H9 (cell line): Measurements from ENCODE around the gene LZTR1. TPM values are rescaled to one million over a fixed set of nuclear protein-coding genes. Genes with fewer than 3 reads are reported as not detected.

ENCODE experiments used
- DNase-seq: peaks from one replicate; pipeline ENCODE4 v3.0.0-alpha.2; 2017
- H2AFZ ChIP-seq: one replicate; pipeline ENCODE4 v1.6.1; 2013; ENCODE audit warnings: mild to moderate bottlenecking, low read length, control low read depth, moderate library complexity
- H2AK5ac ChIP-seq: 2 replicates; pipeline ENCODE4 v1.6.1; 2013; ENCODE audit warnings: low read length, control low read depth, mixed read lengths; ENCODE audit not compliant: insufficient read length
- H2BK120ac ChIP-seq: one replicate; pipeline ENCODE4 v1.6.1; 2013; ENCODE audit warnings: low read depth, mild to moderate bottlenecking, low read length, control low read depth, inconsistent platforms; ENCODE audit not compliant: poor library complexity, severe bottlenecking
- H2BK12ac ChIP-seq: 2 replicates; pipeline ENCODE4 v1.6.1; 2013; ENCODE audit warnings: low read length, control low read depth, mixed read lengths, low read depth; ENCODE audit not compliant: insufficient read length
- H2BK15ac ChIP-seq: 2 replicates; pipeline ENCODE4 v1.6.1; 2013; ENCODE audit warnings: low read depth, low read length, control low read depth
- H2BK20ac ChIP-seq: one replicate; pipeline ENCODE4 v1.6.1; 2013; ENCODE audit warnings: low read depth, mild to moderate bottlenecking, low read length, control low read depth, inconsistent platforms; ENCODE audit not compliant: poor library complexity, severe bottlenecking
- H2BK5ac ChIP-seq: 2 replicates; pipeline ENCODE4 v1.6.1; 2013; ENCODE audit warnings: low read length, control low read depth, mixed read lengths; ENCODE audit not compliant: insufficient read length
- H3K14ac ChIP-seq: 2 replicates; pipeline ENCODE4 v1.6.1; 2013; ENCODE audit warnings: low read length, control low read depth; ENCODE audit not compliant: insufficient read depth
- H3K18ac ChIP-seq: 2 replicates; pipeline ENCODE4 v1.6.1; 2013; ENCODE audit warnings: low read depth, mild to moderate bottlenecking, mixed read lengths, low read length, control low read depth; ENCODE audit not compliant: insufficient read length
- H3K23ac ChIP-seq: 2 replicates; pipeline ENCODE4 v1.6.1; 2013; ENCODE audit warnings: low read length, control low read depth, mixed read lengths, low read depth; ENCODE audit not compliant: insufficient read length
- H3K23me2 ChIP-seq: 2 replicates; pipeline ENCODE4 v1.6.1; 2013; ENCODE audit warnings: low read depth, mild to moderate bottlenecking, mixed read lengths, low read length, control low read depth; ENCODE audit not compliant: insufficient read length, poor library complexity, severe bottlenecking
- H3K27ac ChIP-seq: 2 replicates; pipeline ENCODE4 v1.5.1; 2013; ENCODE audit warnings: low read length, control low read depth, mixed read lengths, low read depth; ENCODE audit not compliant: insufficient read length
- H3K27me3 ChIP-seq: 2 replicates; pipeline ENCODE4 v1.6.1; 2013; ENCODE audit warnings: low read length, control low read depth, inconsistent platforms; ENCODE audit not compliant: insufficient read depth
- H3K4ac ChIP-seq: 2 replicates; pipeline ENCODE4 v1.6.1; 2013; ENCODE audit warnings: low read depth, mild to moderate bottlenecking, control low read depth, inconsistent platforms, low read length, moderate library complexity
- H3K4me1 ChIP-seq: 2 replicates; pipeline ENCODE4 v1.6.1; 2013; ENCODE audit warnings: low read length, control low read depth, inconsistent platforms; ENCODE audit not compliant: insufficient read depth
- H3K4me2 ChIP-seq: 2 replicates; pipeline ENCODE4 v1.6.1; 2013; ENCODE audit warnings: low read length, control low read depth, mixed read lengths; ENCODE audit not compliant: insufficient read length, insufficient read depth
- H3K56ac ChIP-seq: 2 replicates; pipeline ENCODE4 v1.6.1; 2013; ENCODE audit warnings: low read depth, mild to moderate bottlenecking, mixed read lengths, low read length, control low read depth; ENCODE audit not compliant: insufficient read length
- H3K79me1 ChIP-seq: 2 replicates; pipeline ENCODE4 v1.6.1; 2013; ENCODE audit warnings: low read depth, mild to moderate bottlenecking, moderate library complexity, low read length, control low read depth, inconsistent platforms; ENCODE audit not compliant: insufficient read depth, poor library complexity, severe bottlenecking
- H3K79me2 ChIP-seq: 2 replicates; pipeline ENCODE4 v1.6.1; 2013; ENCODE audit warnings: low read length, control low read depth, inconsistent platforms; ENCODE audit not compliant: insufficient read depth
- H3K9ac ChIP-seq: 2 replicates; pipeline ENCODE4 v1.6.1; 2013; ENCODE audit warnings: low read length, control low read depth, mixed read lengths; ENCODE audit not compliant: insufficient read length; ENCODE audit errors: extremely low read depth
- H3K9me3 ChIP-seq: one replicate; pipeline ENCODE4 v1.6.1; 2013; ENCODE audit warnings: low read depth, low read length, inconsistent platforms; ENCODE audit not compliant: control insufficient read depth
- H3T11ph ChIP-seq: one replicate; pipeline ENCODE4 v1.6.1; 2013; ENCODE audit warnings: mild to moderate bottlenecking, low read length, control low read depth, inconsistent platforms
- H4K20me1 ChIP-seq: one replicate; pipeline ENCODE4 v1.6.1; 2013; ENCODE audit not compliant: control insufficient read depth, insufficient read length, insufficient read depth
- H4K5ac ChIP-seq: 2 replicates; pipeline ENCODE4 v1.6.1; 2013; ENCODE audit warnings: low read depth, mild to moderate bottlenecking, mixed read lengths, low read length, control low read depth; ENCODE audit not compliant: insufficient read length
- H4K8ac ChIP-seq: replicated peaks from 2 replicates; pipeline ENCODE4 v1.6.1; 2013; ENCODE audit warnings: low read length, control low read depth, mixed read lengths, low read depth; ENCODE audit not compliant: insufficient read length
- H4K91ac ChIP-seq: 2 replicates; pipeline ENCODE4 v1.6.1; 2013; ENCODE audit warnings: low read depth, mild to moderate bottlenecking, moderate library complexity, mixed read lengths, low read length, control low read depth; ENCODE audit not compliant: insufficient read length
- H3K27ac Mint-ChIP-seq, 3 experiments: 2 replicates in 2 of 3; 3 replicates in 1 of 3; pipeline ENCODE4 v1.8.0; 2020 to 2021; ENCODE audit warnings: mixed read lengths in 3 of 3, mild to moderate bottlenecking in 1 of 3, moderate library complexity in 1 of 3
- H3K27me3 Mint-ChIP-seq: 2 replicates; pipeline ENCODE4 v1.8.0; 2021; ENCODE audit warnings: low read depth, mild to moderate bottlenecking, moderate library complexity, mixed read lengths
- H3K36me3 Mint-ChIP-seq, 3 experiments: 2 replicates in 2 of 3; 3 replicates in 1 of 3; pipeline ENCODE4 v1.8.0; 2020 to 2021; ENCODE audit warnings: low read depth in 3 of 3, mixed read lengths in 3 of 3; ENCODE audit not compliant: insufficient read depth in 1 of 3
- H3K4me1 Mint-ChIP-seq, 2 experiments: 2 replicates each; pipeline ENCODE4 v1.8.0; 2020; ENCODE audit warnings: mixed read lengths in 2 of 2
- H3K4me3 Mint-ChIP-seq, 2 experiments: 2 replicates in 1 of 2; 3 replicates in 1 of 2; pipeline ENCODE4 v1.8.0; 2020 to 2021; ENCODE audit warnings: mild to moderate bottlenecking in 2 of 2, mixed read lengths in 2 of 2, moderate library complexity in 1 of 2
- H3K9me3 Mint-ChIP-seq, 2 experiments: 2 replicates in 1 of 2; 3 replicates in 1 of 2; pipeline ENCODE4 v1.8.0; 2020; ENCODE audit warnings: mild to moderate bottlenecking in 2 of 2, mixed read lengths in 2 of 2, moderate library complexity in 1 of 2
- CTCF ChIP-seq: fragments of 200-600 bp; sonication (generic); conservative IDR thresholded peaks from 3 replicates; pipeline ENCODE4 v1.8.0; 2021; ENCODE audit warnings: antibody characterized with exemption, mild to moderate bottlenecking
- WGBS: extraction: QIAGEN DNeasy Blood & Tissue Kit; methylation state at CpG from one replicate; pipeline ENCODE4 v1.1.7; 2013; ENCODE audit warnings: missing lambda C conversion rate, low lambda C conversion rate, mixed read lengths; ENCODE audit not compliant: insufficient read length; ENCODE audit errors: extremely low coverage; 5-methylcytosine and 5-hydroxymethylcytosine counted together
- total RNA-seq: library from RNA; stranded (reverse); gene quantifications from 2 replicates; pipeline ENCODE4 v1.2.1, GENCODE V29; 2021

LZTR1 gene
- total RNA-seq, 1 experiment from 2014 or later: 47.0 TPM

GRCh38 chr22:20998411-20999336, 16.6 kb downstream of the LZTR1 start:
- no peak overlapping the region for H3T11ph ChIP-seq
- H3K27ac Mint-ChIP-seq: peak overlapping the region in 2 of 3 experiments; percentile 39 to 82; a peak in 3 of 7 replicates
- no peaks in the 10 kb centered on the region for H3K79me2 ChIP-seq
- H3K9me3 ChIP-seq: no peaks in the 10 kb centered on the region
- no peak overlapping the region for H2BK120ac ChIP-seq
- H4K20me1 ChIP-seq: no peaks in the 10 kb centered on the region
- H3K23me2 ChIP-seq: peaks cover 11% of the 10 kb centered on the region
- no peaks in the 10 kb centered on the region for H3K27me3 ChIP-seq
- H3K27ac ChIP-seq: no peak overlapping the region
- no peak overlapping the region for H2AFZ ChIP-seq
- H2BK15ac ChIP-seq: no peak overlapping the region
- no peak overlapping the region for H3K4me2 ChIP-seq
- H4K8ac ChIP-seq: no peak overlapping the region
- H3K23ac ChIP-seq: no peak overlapping the region
- no peak overlapping the region for H2BK5ac ChIP-seq
- no peak overlapping the region for H3K4me3 Mint-ChIP-seq
- DNase-seq: no peak
- H2BK12ac ChIP-seq: no peak overlapping the region
- no peak overlapping the region for H3K14ac ChIP-seq
- H3K4me1 Mint-ChIP-seq: peaks cover 11 to 17% of the 10 kb centered on the region in 2 experiments
- no peak overlapping the region for H2BK20ac ChIP-seq
- H4K5ac ChIP-seq: no peak overlapping the region
- TF ChIP-seq CTCF: no peak
- no peaks in the 10 kb centered on the region; the same call in 1 of the 2 replicates for H3K4me1 ChIP-seq
- WGBS: no CpG with 5 or more reads among the region's 7 CpGs
- no peak overlapping the region for H3K18ac ChIP-seq
- H3K79me1 ChIP-seq: no peaks in the 10 kb centered on the region
- H3K4ac ChIP-seq: no peak overlapping the region
- H2AK5ac ChIP-seq: no peak overlapping the region
- H3K56ac ChIP-seq: no peak overlapping the region
- no peaks in the 10 kb centered on the region for H3K9me3 Mint-ChIP-seq
- H3K9ac ChIP-seq: no peak overlapping the region
- H3K36me3 Mint-ChIP-seq: peaks cover 2 to 12% (median 3%) of the 10 kb centered on the region in 3 experiments; a peak in 5 of 7 replicates
- no peak overlapping the region for H4K91ac ChIP-seq
- no peaks in the 10 kb centered on the region for H3K27me3 Mint-ChIP-seq
